Epithelial cell of esophagus (primary cell): ENCODE data around the gene USP25.

Experiments
- DNase-seq: peaks from one replicate; pipeline ENCODE4 v3.0.0; 2010; ENCODE audit warnings: low read depth
- H3K4me3 ChIP-seq: 2 replicates; pipeline ENCODE4 v1.5.1; 2011; ENCODE audit warnings: mild to moderate bottlenecking, low read length, control low read depth
- TF ChIP-seq, protein P1 (sequence below): IDR thresholded peaks from 2 replicates; pipeline ENCODE4 v1.5.1; 2011; ENCODE audit warnings: low read depth, mild to moderate bottlenecking, low read length, control low read depth, inconsistent platforms; ENCODE audit not compliant: insufficient read depth; ENCODE audit errors: missing control alignments

USP25 gene

GRCh38 chr21:15801352-15801863, 71.6 kb downstream of the USP25 start:
- DNase-seq: no peak
- no peak overlapping the region for H3K4me3 ChIP-seq
- TF ChIP-seq, protein P1, sequence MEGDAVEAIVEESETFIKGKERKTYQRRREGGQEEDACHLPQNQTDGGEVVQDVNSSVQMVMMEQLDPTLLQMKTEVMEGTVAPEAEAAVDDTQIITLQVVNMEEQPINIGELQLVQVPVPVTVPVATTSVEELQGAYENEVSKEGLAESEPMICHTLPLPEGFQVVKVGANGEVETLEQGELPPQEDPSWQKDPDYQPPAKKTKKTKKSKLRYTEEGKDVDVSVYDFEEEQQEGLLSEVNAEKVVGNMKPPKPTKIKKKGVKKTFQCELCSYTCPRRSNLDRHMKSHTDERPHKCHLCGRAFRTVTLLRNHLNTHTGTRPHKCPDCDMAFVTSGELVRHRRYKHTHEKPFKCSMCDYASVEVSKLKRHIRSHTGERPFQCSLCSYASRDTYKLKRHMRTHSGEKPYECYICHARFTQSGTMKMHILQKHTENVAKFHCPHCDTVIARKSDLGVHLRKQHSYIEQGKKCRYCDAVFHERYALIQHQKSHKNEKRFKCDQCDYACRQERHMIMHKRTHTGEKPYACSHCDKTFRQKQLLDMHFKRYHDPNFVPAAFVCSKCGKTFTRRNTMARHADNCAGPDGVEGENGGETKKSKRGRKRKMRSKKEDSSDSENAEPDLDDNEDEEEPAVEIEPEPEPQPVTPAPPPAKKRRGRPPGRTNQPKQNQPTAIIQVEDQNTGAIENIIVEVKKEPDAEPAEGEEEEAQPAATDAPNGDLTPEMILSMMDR: no peak

GRCh38 chr21:15804247-15805005, 74.6 kb downstream of the USP25 start:
- DNase-seq: no peak
- H3K4me3 ChIP-seq: no peak overlapping the region
- TF ChIP-seq, protein P1: no peak

- TF ChIP-seq, protein P1: no peak
- no peak for DNase-seq
- no peak overlapping the region for H3K4me3 ChIP-seq
These were observed 79.3 kb downstream of the USP25 start for GRCh38 chr21:15809065-15809464.

GRCh38 chr21:15809818-15810217, 80.0 kb downstream of the USP25 start:
- TF ChIP-seq, protein P1: no peak
- H3K4me3 ChIP-seq: no peak overlapping the region
- peak; percentile 71 for DNase-seq

DNA sequence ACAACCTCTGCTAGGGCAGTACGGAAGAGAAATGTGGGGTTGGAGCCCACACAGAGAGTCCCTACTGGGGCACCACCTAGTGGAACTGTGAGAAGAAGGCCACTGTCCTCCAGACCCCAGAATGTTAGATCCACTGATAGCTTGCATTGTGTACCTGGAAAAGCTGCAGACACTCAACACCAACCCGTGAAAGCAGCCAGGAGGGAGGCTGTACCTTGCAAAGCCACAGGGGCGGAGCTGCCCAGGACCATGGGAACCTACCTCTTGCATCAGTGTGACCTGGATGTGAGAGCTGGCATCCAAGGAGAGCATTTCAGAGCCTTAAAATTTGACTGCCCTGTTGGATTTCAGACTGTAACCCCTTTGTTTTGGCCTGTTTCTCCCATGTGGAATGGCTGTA, 85.5 kb downstream of the USP25 start:
- TF ChIP-seq, protein P1: no peak
- no peak for DNase-seq
- no peak overlapping the region for H3K4me3 ChIP-seq

DNA sequence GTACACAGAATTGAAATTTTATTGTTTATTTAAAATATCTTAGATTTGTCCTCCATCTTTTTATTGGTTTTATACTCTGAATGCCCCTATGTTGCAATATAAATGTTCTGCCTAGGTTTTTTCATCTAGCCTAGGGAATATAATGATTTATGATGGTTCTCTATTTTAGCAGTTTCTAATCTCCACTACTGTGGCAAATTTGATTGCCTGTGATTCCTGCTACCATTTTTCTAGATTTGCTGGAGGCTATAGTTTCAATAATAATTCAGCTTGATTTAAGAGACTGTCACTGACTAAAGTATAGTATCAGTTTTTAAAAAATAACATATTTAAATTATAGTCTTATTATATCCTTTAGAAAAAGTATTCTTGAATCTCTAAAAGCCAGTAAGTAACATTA, 90.5 kb downstream of the USP25 start:
- no peak overlapping the region for H3K4me3 ChIP-seq
- TF ChIP-seq, protein P1: no peak
- no peak for DNase-seq

GRCh38 chr21:15820852-15821379, 91.1 kb downstream of the USP25 start:
- H3K4me3 ChIP-seq: no peak overlapping the region
- no peak for DNase-seq
- TF ChIP-seq, protein P1: no peak
